HepG2 (cell line): ENCODE data around the gene RABL6. TPM values are rescaled to one million over a fixed set of nuclear protein-coding genes. Genes with fewer than 3 reads are reported as not detected.

Experiments used
- ATAC-seq: fragments of 200-7000 bp; cut with Tn5 transposase; 3 replicates; pipeline ENCODE4 v1.9.1; 2020; ENCODE audit warnings: mild to moderate bottlenecking, moderate library complexity
- BruUV-seq: library from RNA; stranded (reverse); fragments of 400-500 nt; replicated peaks from 2 replicates; lab custom pipeline; 2021; lab: Mats Ljungman, UMichigan
- CTCF ChIA-PET: fragments of 300-600 bp; formaldehyde crosslinking; extraction: SDS; loops from one replicate; lab custom pipeline; 2021; ENCODE audit warnings: low total read pairs, inconsistent platforms, low intra/inter-chr PET ratio; lab: Yijun Ruan, JAX
- POLR2A ChIA-PET: fragments of 350-600 bp; sonication (Branson Sonifier 250); formaldehyde crosslinking; loops from one replicate; lab custom pipeline; 2020; ENCODE audit warnings: antibody characterized with exemption, inconsistent platforms; lab: Yijun Ruan, JAX
- DNase-seq: peaks from one replicate; pipeline ENCODE4 v3.0.0-alpha.2; 2015; ENCODE audit warnings: low spot score
- FAIRE-seq: peaks from 3 replicates; lab custom pipeline; 2011; peaks lifted over from hg19 to GRCh38; lab: Jason Lieb, UNC
- H2AFZ ChIP-seq: one replicate; pipeline ENCODE4 v1.6.1; 2011; ENCODE audit warnings: low read length, inconsistent platforms
- H3K27ac ChIP-seq: fragments of 300-600 bp; 3 replicates; pipeline ENCODE4 v1.8.0; 2011; ENCODE audit warnings: mixed run types, mild to moderate bottlenecking, mixed read lengths, low read length, inconsistent platforms; ENCODE audit not compliant: insufficient read depth; ENCODE audit errors: extremely low read length
- H3K27me3 ChIP-seq, 2 experiments: fragments of 200-600 bp in 1 of 2; 2 replicates in 1 of 2; 3 replicates in 1 of 2; pipeline versions ENCODE4 v1.6.0 to v1.8.0; 2011; ENCODE audit warnings: low read length in 2 of 2, mild to moderate bottlenecking in 2 of 2, moderate library complexity in 2 of 2, inconsistent platforms in 1 of 2; ENCODE audit not compliant: insufficient read depth in 2 of 2, control insufficient read depth in 1 of 2
- H3K36me3 ChIP-seq, 2 experiments: fragments of 200-600 bp in 1 of 2; replicated peaks in 1 of 2; 2 replicates in 1 of 2; 3 replicates in 1 of 2; pipeline versions ENCODE4 v1.5.1 to v1.8.0; 2011; ENCODE audit warnings: low read length in 2 of 2, inconsistent platforms in 1 of 2; ENCODE audit not compliant: insufficient read depth in 2 of 2, control insufficient read depth in 1 of 2
- H3K4me1 ChIP-seq: 2 replicates; pipeline ENCODE4 v1.5.1; 2012; ENCODE audit warnings: low read length, inconsistent platforms; ENCODE audit not compliant: insufficient read depth
- H3K4me2 ChIP-seq: 2 replicates; pipeline ENCODE4 v1.6.0; 2011; ENCODE audit warnings: low read depth, low read length, inconsistent platforms
- H3K4me3 ChIP-seq, 3 experiments: fragments of 200-600 bp in 1 of 3; sonication (generic), shearing (Covaris generic) in 1 of 3; replicated peaks in 1 of 3; 2 replicates each; pipeline ENCODE4 v1.5.1; 2011 to 2016; ENCODE audit warnings: low read length in 3 of 3, inconsistent platforms in 2 of 3, low read depth in 2 of 3, mild to moderate bottlenecking in 2 of 3, control low read depth in 1 of 3, mixed read lengths in 1 of 3; ENCODE audit not compliant: insufficient read depth in 1 of 3
- H3K79me2 ChIP-seq: one replicate; pipeline ENCODE4 v1.6.1; 2011; ENCODE audit warnings: low read length, inconsistent platforms; ENCODE audit not compliant: insufficient read depth
- H3K9ac ChIP-seq: 2 replicates; pipeline ENCODE4 v1.6.0; 2011; ENCODE audit warnings: mild to moderate bottlenecking, low read depth, low read length, inconsistent platforms; ENCODE audit not compliant: insufficient read depth
- H3K9me3 ChIP-seq: 2 replicates; pipeline ENCODE4 v1.5.1; 2012; ENCODE audit warnings: mild to moderate bottlenecking, low read length
- H4K20me1 ChIP-seq: 2 replicates; pipeline ENCODE4 v1.6.0; 2011; ENCODE audit warnings: inconsistent platforms, mild to moderate bottlenecking, low read length, moderate library complexity; ENCODE audit not compliant: insufficient read depth
- RXRB ChIP-seq: IDR thresholded peaks from 2 replicates; pipeline ENCODE4 v1.6.1; 2016; ENCODE audit warnings: borderline replicate concordance, missing genetic modification reagents, missing compliant biosample characterization
- SRY ChIP-seq: sonication (generic); formaldehyde crosslinking; IDR thresholded peaks from 2 replicates; pipeline ENCODE4 v1.8.0; 2022; ENCODE audit warnings: mild to moderate bottlenecking, missing genetic modification reagents
- TARDBP ChIP-seq: sonication (generic); formaldehyde crosslinking; IDR thresholded peaks from 2 replicates; pipeline ENCODE4 v1.8.0; 2022; ENCODE audit warnings: mild to moderate bottlenecking, missing genetic modification reagents
- ZFP36 ChIP-seq: fragments of 150-350 bp; IDR thresholded peaks from 2 replicates; pipeline ENCODE4 v1.6.1; 2018; ENCODE audit warnings: borderline replicate concordance, low read length, low read depth; ENCODE audit not compliant: partially characterized antibody
- ZNF563 ChIP-seq: sonication (generic); formaldehyde crosslinking; IDR thresholded peaks from 2 replicates; pipeline ENCODE4 v1.8.0; 2022; ENCODE audit warnings: mild to moderate bottlenecking, moderate library complexity, missing genetic modification reagents
- WGBS: methylation state at CpG from one replicate; pipeline ENCODE4 v1.1.6; 2017; ENCODE audit warnings: low lambda C conversion rate; 5-methylcytosine and 5-hydroxymethylcytosine counted together
- in situ Hi-C: cut with HindIII; loops from 2 replicates; pipeline ENCODE4 v1.10.0; 2017; ENCODE audit warnings: low pct_unique_long_range_greater_than_20kb; ENCODE audit not compliant: extremely low pct_ligation_motif_present
- intact Hi-C: fragments of 100-400 bp; cut with micrococcal nuclease; formaldehyde crosslinking; loops from one replicate; pipeline ENCODE4 v1.10.0; 2022; ENCODE audit not compliant: unreplicated experiment
- polyA plus RNA-seq, 8 experiments: library from polyadenylated mRNA; depleted of rRNA in 3 of 8; stranded (reverse) in 7 of 8; unstranded in 1 of 8; fragments of >200 nt; fragmentation: Illumina TruSeq in 4 of 8; extraction: Trizol in 4 of 8; gene quantifications; 2 replicates each; pipeline versions ENCODE4 v1.2.1 to v1.2.3, GENCODE V29; 2011 to 2016; ENCODE audit warnings: low read depth in 4 of 8, missing spikeins in 1 of 8, mixed read lengths in 1 of 8; ENCODE audit not compliant: insufficient read depth in 1 of 8
- total RNA-seq, 5 experiments: library from RNA; depleted of rRNA; stranded (reverse); fragments of >200 nt; fragmentation: Illumina TruSeq; extraction: Trizol; gene quantifications; 2 replicates each; pipeline ENCODE4 v1.2.3, GENCODE V29; 2016; ENCODE audit warnings: low read depth in 1 of 5
- TF ChIP-seq, protein P1 (sequence below): sonication (generic); formaldehyde crosslinking; IDR thresholded peaks from 2 replicates; pipeline ENCODE4 v1.4.0; 2020; ENCODE audit warnings: missing genetic modification reagents

The RABL6 gene
- total and polyA plus RNA-seq, 2 of the 13 experiments (the other 11 are each of a cell fraction or from before 2014, with no cell fraction given), result 81.5 to 125 TPM

DNA sequence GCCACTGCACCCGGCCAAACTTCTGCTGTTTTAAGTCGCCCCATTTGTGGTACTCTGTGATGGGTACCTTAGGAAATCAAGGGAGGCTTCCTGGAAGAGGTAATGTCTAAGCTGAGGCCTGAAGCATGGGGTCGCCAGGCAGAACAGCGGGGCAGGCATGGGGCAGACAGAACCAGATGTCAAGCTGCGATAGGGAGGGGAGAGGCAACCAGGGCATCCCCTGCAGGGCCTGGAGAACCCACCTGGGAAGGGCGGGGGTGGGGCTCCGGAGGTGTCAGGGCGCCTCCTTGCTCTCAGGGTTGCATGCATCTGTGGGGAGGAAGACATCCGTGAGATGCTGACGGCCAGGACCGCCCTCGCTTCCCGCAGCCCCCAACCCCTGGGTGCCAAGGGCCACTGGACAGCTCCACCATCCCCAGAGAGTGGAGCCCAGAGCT lies 46.2 kb upstream of the RABL6 start:
- no peak overlapping the region for H3K4me3 ChIP-seq
- H3K36me3 ChIP-seq, result no peaks in the 10 kb centered on the region
- DNase-seq, result no peak
- no peaks in the 10 kb centered on the region for H3K79me2 ChIP-seq
- ChIA-PET POLR2A (no interaction called here), CTCF (interaction anchor here (1.2 kb wide), 1 partner anchor 23 kb away, joined by 3 read pairs; no protein-coding TSS in a partner anchor)
- in situ Hi-C loops, result no loop called here
- H4K20me1 ChIP-seq, result no peaks in the 10 kb centered on the region
- H3K4me1 ChIP-seq, result peaks cover 58% of the 10 kb centered on the region
- no peaks in the 10 kb centered on the region for H3K9me3 ChIP-seq
- peak overlapping the region; percentile 56 for H3K4me2 ChIP-seq
- FAIRE-seq, result no peak
- no peak overlapping the region for H3K27ac ChIP-seq
- intact Hi-C loops, result no loop called here
- no peak overlapping the region for H2AFZ ChIP-seq
- BruUV-seq, result no TSS peak
- peaks cover 5 to 21% of the 10 kb centered on the region in 2 experiments; a peak in 3 of 5 replicates for H3K27me3 ChIP-seq
- ATAC-seq, result no peak
- H3K9ac ChIP-seq, result no peak overlapping the region
- 71% methylated on average over 13 of the region's 13 CpGs for WGBS
- TF ChIP-seq RXRB (CRISPR knock-in tag) (no peak), ZNF563 (0 out of 2 replicates have a peak, but pooled peaks have one; percentile 15), SRY (CRISPR knock-in tag) (no peak), ZFP36 (peak; percentile 40), TARDBP (CRISPR knock-in tag) (no peak)
- TF ChIP-seq, protein P1, sequence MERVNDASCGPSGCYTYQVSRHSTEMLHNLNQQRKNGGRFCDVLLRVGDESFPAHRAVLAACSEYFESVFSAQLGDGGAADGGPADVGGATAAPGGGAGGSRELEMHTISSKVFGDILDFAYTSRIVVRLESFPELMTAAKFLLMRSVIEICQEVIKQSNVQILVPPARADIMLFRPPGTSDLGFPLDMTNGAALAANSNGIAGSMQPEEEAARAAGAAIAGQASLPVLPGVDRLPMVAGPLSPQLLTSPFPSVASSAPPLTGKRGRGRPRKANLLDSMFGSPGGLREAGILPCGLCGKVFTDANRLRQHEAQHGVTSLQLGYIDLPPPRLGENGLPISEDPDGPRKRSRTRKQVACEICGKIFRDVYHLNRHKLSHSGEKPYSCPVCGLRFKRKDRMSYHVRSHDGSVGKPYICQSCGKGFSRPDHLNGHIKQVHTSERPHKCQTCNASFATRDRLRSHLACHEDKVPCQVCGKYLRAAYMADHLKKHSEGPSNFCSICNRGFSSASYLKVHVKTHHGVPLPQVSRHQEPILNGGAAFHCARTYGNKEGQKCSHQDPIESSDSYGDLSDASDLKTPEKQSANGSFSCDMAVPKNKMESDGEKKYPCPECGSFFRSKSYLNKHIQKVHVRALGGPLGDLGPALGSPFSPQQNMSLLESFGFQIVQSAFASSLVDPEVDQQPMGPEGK (CRISPR knock-in tag), result no peak
